Measurements from ENCODE around the gene COL5A1.

GRCh38 chr9:134768709-134769351 lies 127.2 kb downstream of the COL5A1 start:
- TF ChIP-seq ZNF565 (CRISPR knock-in tag; conservative IDR thresholded peaks at IDR 0.05; ENCODE audit: low read depth) (no peak), TCF4 (CRISPR knock-in tag; IDR thresholded peaks at IDR 0.05; ENCODE audit: borderline replicate concordance) (no peak), ZFP30 (CRISPR knock-in tag; IDR thresholded peaks at IDR 0.05) (no peak)

All from SK-N-SH treated with all-trans-retinoic acid at 6 μM for 48 hours (cell line).